T-helper 2 cell treated with Interferon-gamma antibody and Interleukin-4, amounts not matched to agents 100 ng/mL and 5 ng/mL, for 36 hours (primary cell): ENCODE data around the gene KCNE4. TPM values are rescaled to one million over a fixed set of nuclear protein-coding genes. Genes with fewer than 3 reads are reported as not detected.
"Not testable (repeated sequence)": the region's sequence is repeated elsewhere in the genome, so short reads cannot be mapped to it uniquely, and the experiment has no call there.

Experiments used
- intact Hi-C: fragments of 100-400 bp; cut with micrococcal nuclease; formaldehyde crosslinking; loops from one replicate; pipeline ENCODE4 v1.15.1; 2023
- total RNA-seq: library from RNA; stranded (reverse); gene quantifications from 2 replicates; pipeline ENCODE4 v1.2.3, GENCODE V29; 2022

The KCNE4 gene
- total RNA-seq, 1 donor from 2014 or later = not detected

DNA sequence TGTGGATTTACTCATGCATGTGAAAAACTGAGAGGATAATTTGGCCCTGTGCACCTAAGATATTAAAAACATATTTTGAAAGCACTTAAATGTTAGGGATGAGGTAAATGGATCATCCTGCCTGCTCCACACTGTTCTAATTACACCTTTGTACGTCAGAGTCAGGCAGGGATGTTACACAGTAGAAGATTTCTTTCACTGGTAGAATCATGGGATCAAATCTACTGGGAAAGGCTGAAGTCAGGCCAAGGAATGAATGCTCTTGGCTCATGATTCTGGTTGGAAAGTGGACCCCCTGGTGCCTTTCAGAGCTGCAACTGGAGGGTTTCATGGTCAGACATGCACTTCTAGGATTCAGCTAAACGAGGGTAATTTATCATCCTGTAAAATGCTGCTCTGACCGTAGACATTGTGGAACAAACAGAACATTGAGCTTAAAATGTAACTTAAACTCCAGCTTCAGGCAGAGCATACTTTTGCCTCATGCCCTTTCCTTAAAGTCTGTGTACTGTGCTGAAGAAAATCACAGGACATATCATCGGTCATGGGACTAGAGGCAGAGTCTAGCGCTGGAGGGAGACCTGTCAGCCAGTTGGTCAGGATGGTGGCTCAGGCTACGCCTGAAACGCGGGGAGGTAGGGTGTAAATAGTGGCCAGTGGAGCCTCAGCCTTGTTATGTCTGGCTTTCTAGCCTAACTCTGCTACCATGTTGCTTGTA, 4.9 kb downstream of the KCNE4 start:
- intact Hi-C loops = no loop called here

DNA sequence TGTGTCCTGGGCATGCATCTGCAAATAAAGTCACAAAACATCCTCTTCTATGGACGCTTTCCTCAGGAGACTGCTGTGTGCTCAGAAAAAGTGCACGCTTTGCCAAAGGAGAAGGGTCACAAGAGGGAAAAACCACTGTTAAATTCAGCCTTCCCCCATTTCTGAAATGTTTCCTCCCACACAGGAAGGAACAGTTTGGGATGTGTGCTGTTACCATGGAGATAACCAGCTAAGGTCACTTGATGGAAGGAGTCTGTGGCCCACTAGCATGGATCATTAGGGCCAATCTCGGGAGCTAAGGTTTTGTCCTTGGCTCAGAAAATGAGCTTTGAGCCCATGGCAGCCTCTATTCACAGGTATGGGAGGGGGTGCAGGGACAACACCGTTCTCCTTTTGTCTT, 5.6 kb downstream of the KCNE4 start:
- intact Hi-C loops = no loop called here

DNA sequence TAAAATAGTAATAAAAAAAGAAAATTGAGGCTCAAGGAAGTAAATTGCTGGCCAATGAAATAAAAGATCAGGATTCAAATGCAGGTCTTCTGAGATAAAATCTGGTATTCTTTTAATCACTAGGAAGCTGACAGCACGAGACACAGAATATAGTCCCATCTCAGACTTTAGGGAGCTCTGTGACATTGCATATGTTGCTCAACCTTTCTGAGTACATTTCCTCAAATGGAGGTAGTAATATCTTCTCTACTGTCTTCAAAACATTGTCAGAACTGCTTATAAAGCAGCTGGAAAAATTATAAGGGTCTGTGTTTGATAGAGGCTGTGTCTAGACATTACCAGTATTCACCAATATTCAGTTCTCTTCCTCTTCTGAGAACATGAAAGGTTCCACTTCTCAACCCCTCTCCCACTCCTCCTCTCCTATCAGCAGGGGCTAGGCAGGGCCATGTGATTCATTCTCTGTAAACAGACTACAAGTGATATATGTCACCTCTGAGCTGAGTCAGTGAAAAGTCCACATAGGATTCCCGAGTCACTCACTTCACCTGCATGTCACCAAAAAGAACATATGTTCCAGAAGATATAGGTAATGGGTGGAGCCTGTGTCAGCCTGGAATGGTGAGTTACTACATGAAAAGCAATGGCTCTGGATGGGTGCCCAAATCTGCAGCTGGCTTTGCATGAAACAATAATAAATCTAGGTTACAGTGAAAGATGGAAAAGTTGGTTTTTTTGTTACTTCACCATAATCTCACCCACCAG, 7.1 kb downstream of the KCNE4 start:
- intact Hi-C loops = no loop called here

DNA sequence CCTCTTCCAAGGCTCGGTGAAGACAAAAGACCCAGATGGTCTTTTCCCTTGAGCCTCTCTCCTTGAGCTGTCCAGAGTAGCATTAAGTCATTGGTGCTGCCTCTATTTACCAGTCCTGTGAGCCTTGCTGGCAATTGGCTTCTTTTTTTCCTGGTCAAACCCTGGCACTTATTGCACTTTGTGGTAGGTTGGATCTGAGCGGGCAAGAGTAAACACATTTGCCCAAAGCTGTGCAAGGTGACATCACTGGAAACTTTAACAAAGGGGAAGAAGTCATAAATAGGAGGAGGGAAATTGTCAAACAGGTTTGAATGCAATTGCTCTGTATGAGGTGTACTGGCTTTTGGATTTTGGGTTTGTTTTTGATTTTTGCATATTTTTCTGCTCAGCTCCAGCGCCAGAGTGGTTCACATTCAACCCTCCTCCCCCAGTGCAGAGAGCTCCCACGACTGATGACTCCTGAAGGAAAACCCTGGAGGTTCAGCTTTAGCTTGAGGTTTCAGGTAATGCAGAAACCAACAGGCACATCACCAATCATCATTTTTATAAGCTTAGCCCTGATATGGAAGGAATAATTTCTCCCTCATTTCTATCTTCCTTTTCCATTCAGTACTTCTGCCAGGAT, 8.3 kb downstream of the KCNE4 start:
- intact Hi-C loops = no loop called here

DNA sequence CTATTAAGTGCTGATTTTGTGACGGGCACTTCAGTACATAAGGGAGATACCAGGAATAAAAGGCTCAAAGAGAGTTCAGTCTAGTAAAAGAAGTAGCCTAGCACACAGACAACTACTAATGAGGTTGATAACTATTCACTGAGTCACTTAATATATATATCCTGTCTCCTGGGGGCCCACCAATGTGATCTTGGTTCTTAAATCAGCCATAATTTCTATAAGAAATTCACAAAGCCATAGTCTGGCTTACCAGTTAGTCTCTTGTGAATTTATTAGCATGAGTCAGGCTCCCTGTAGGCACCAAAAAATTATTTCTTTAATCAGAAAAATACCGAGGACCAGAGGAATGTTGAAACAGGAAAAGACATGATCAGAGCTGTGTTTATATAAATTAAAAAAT, 10.4 kb downstream of the KCNE4 start:
- intact Hi-C loops = no loop called here

DNA sequence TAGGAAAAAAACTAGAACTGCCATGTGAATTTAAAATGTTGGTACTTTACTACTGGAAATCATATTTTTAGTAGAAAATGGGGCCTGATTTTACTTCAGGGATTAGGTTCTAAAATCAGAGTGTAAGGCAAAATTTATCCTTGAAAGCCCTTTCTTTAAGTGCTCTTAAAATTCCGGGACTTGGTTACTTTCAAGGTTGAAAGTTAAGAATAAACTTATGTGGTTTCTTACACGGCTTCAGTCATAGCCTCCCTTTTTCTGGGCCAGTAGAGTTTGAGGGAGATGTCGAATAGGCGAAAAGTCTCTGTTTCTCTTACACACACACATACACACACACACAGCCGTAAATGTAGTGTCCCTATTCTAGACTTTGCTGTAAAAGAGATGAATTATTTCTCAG, 13.1 kb downstream of the KCNE4 start:
- intact Hi-C loops = no loop called here

DNA sequence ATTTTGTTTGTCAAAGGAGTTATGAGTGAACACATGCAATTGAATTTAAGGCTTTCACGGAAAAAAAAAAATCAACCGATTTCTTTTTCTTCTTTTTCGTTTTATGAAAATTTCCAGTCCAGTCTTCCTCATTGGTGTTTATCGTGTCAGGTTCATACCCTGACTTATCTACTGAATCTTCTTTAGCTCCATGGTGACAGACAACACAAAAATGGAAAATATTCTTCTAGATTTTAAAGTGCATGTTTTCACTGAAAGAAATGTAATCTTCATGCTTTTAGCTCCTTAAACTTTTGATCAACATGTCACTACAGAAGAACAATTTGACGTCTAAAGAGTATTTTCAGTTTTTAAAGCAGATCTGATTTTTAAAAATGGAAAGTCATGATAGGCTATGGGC, 14.7 kb downstream of the KCNE4 start:
- intact Hi-C loops = no loop called here

DNA sequence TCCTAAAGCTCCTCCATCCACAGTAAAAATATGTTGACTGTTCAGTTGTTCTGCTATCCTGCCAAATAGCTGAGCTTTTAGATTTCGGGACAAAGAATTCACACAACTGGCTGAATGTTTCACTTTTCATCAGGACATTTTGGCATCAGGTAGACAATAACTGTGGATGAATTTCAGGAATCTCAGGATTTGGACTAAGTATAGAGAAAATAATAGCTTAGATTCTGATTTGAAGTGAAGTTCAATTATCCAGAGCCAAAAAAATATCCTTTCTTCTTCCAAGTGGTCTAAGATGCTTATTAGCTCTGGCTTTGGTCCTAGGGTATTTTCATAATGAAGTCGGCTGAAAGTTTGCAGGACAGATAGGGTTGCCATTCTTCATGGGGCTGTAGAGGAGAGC, 16.1 kb downstream of the KCNE4 start:
- intact Hi-C loops = no loop called here

DNA sequence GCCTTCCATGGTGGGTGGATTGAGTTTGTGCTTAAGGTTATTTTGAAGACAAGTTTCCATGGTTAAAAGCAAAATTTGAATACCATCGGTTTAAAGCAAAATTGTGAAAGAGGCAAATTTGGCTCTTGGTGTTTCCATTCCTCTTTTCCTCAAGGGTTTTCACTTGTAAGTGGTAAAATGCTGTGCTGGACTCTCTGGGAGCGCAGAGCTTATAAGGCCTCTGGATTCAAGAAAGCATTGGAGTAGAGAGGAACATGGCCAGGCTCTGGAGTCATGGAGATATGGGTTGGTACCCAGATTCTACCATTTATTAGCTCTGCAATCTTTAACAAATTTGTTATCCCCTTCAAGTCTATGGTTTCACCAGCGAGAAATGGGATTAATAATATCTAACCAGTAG, 17.5 kb downstream of the KCNE4 start:
- intact Hi-C loops = no loop called here

DNA sequence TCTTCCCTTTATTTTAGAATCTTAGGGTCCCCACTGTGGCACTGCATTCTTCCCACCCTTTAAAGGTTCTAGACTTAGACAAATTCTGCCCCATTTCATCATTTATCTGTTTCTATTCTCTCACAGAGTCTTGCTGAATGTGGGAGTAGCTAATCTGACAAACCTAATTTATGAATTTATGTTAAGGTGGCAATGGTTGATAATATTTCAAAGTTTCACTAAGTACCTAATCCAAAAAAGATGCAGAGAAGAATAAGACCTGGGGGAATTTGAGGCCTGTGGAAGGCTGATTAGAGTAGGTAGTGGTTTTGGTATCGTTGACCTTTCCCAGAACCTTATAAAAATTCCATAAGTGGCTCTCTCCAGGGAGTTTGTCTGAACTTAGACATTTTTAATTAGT, 18.0 kb downstream of the KCNE4 start:
- intact Hi-C loops = no loop called here

DNA sequence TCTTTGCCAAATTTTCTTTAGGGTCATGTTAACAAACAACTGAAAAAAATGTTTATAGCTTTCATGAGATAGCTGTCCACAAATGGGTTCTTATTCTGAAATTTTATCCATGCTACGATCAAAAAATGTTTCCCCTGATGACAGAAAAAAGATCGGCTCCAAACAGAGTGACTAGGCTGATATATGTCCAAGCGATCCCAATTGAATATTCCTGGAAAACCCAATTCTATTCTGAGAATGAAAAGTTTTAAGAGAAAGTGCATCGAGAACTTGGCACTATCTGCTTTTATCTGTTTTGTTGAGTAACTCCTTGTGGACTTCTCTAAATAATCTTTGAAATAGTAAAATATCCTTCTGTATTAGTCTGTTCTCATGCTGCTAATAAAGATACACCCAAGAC, 19.1 kb downstream of the KCNE4 start:
- intact Hi-C loops = no loop called here

DNA sequence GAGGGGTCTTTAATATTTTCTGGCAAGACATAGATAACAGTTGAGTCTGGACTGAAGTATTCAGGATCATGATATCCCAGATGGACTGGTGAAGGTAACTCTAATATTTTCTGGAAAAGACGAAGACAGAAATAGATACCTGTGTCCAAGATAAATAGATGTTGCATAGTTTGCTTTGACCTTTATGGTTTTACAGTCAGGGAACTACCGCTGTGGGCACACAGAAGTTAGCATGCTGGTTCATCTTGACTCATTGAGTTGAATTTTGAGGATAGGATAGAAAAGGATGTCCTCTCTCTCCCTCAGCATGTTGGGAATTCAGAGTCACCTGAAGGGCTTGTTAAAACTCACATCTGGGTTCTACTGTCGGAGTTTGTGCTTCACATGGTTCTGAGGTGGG, 20.8 kb downstream of the KCNE4 start:
- intact Hi-C loops = no loop called here

DNA sequence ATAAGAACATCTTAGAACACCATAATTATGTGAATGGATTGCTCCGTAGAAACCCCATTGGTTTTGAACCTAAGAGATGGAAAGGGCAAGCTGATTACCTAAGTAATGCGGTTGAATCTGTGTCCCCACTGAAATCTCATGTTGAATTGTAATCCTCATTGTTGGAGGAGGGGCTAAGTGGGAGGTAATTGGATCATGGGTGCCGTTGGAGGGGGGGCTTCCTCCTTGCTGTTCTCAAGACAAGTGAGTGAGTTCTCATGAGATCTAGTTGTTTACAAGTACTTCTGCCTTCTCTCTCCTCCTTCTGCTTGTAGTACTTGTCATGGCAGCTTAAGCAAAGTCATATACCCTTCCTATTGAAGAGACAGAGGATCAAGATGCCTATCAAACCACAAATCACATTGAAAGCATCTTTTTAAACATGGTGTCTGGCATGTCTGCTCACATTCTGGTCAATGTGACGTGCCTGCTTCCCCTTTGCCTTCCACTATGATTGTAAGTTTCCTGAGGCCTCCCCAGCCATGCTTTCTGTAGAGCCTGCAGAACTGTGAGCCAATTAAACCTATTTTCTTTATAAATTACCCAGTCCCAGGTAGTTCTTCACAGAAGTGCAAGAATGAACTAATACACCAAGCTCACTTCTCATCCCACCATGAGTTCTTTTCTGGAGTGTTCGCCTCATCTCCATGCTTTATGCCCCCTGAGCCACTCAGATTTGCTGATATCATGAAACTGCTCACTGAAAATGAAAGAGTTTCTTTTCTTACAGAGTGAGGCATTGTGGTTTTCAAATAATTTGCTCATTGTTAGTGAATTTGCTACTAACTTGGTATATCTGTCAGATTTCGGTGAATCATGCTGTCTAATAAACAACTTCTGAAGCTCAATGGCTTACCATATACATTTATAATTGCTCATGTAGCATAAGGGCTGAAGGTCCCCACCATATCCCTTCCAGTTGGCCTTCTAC, 23.6 kb downstream of the KCNE4 start:
- intact Hi-C loops = no loop called here

DNA sequence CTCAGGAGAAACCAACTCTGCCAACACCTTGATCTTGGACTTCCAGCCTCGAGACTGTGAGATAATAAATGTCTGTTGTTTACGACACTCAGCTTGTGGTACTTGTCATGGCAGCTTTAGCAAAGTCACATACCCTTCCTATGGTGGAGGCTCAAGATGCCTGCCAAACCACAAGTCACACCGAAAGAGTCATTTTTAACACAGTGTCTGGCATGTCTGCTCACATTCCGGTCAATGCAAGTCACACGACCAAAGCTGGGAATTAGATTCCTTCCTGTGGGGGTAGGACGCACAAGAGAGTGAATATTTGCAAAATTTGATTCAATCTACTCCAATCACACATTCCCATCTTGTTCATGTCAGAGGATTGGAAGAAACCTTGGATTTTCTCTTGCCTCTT, 24.6 kb downstream of the KCNE4 start:
- intact Hi-C loops = no loop called here

DNA sequence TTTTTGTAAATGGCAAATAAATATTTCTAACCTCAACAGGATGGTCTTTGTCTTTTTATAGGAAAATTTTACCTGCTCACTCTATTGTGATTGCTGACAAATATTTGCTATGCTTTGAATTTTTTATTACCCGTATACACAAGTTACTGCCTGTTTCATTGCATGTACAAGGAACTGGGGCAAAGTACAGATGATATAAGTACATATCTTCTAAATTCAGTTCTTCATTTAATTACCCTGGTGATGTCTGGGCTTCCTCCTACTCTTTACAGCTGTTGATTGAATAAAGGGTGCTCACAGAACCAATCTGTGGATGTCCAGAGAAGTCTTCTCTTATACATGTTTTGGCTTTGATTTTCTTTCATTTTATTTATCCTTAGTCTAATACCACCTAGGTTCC, 26.5 kb downstream of the KCNE4 start:
- intact Hi-C loops = no loop called here

DNA sequence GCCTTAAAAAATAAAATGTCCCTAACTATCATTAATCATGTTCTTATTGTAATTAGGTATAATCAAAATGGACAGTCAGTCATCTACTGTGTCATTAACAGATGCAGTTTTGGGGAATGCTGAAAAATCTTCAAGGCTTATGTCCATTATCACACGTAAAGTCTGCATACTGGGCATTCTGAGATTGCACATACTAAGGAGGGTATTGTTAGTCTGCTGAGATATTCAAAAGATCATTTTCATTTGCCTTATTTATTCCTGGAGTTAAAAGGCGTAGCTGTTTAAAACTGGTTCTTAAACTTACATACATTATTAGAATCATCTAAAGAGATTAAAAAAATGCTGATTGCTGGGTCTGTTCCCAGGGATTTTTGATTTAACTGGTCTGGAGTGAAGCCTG, 27.4 kb downstream of the KCNE4 start:
- intact Hi-C loops = no loop called here

DNA sequence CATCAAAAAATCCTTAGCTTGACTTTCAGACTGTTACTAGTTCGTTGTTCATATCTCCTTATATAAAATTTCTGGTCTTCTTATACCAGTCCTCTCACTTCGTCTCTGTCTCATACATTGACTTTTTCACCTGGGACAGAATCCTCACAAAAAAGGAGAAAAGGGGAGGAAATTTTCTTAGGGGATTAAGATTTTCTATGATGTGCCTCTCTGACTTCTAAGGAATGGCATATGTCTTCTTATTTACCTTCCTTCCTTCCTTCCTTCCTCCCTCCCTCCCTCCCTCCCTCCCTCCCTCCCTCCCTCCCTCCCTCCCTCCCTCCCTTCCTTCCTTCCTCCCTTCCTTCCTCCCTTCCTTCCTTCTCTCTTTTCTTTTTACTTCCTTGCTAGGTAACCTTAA, 27.9 kb downstream of the KCNE4 start:
- intact Hi-C loops = no loop called here

DNA sequence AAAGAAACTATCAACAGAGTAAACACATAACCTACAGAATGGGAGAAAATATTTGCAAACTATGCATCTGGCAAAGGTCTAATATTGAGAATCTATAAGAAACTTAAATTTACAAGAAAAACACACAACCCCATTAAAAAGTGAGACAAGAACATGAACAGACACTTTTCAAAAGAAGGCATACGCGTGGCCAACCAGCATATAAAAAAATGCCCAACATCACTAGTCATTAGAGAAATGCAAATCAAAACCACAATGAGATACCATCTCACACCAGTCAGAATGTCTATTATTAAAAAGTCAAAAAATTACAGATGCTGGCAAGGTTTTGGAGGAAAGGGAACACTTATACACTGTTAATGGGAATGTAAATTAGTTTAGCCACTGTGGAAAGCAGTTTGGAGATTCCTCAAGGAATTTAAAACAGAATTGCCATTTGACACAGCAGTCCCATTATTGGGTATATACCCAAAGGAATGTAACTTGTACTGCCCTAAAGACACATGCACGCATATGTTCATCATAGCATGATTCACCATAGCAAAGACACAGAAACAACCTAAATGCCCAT, 28.9 kb downstream of the KCNE4 start:
- intact Hi-C loops = not testable (repeated sequence)

DNA sequence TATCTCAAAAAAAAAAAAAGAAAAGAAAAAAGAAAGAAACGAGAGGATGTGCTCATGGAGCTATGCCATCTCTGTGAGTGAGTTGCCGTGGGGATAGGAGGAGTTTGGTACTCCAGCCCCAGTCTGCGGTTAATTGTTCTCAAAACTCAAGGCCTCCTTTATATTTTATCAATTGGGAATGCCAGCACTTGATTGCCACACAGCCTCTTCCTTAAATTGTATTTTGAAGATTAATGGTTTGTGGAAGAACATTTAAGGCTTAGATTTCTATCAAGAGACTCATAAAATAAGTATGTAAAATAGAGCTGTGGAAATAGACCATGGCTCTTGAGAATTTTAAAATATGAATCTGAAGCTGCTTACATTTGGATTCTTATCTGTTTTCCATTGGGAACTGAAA, 29.8 kb downstream of the KCNE4 start:
- intact Hi-C loops = no loop called here

DNA sequence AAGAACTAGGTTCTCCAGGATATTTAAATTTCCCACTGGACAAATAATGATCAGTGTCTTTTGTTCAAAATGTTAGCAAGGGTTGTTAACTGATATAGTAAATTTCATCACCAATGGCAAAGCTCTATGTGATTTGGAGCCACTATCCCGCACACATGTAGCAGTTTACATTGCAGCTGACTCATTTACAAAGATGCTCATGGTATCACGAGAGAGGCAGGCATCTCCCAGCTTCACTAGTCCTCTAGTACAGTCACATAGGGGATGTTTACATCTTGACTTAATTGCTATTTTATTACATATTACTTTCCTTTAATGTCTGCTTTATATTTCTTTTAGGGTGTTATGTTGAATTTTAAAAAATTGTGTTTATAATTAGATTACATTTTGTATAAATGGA, 30.7 kb downstream of the KCNE4 start:
- intact Hi-C loops = no loop called here

DNA sequence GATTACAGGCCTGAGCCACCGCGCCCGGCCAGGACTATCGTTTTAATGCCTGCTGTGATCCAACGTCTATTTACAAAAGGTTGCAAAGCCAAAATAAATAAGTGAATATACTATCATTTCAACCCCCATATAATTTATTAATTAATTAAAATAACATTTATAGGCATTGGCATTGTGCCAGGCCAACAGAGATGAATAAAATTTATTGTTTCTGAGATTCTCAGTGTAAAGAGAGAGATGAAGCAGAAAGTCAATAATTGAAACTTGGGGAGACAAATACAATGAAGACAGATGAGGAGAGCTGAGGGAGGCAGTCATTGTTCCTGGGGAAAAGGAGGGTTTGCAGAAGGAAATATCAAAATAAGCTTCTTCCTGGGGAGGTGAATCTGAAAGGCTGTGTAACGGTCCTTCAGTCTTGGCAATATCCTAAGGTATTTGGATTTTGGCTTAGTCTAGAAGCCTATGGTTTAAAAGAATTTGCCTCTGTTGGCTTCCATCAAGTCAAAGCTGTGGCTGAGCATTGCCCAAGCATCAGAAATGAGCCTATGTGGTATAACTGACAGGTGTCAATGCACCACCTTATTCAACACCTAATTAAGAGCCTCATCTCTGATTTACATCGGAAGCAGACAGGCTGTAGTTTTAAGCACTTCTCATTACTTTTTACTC, 31.5 kb downstream of the KCNE4 start:
- intact Hi-C loops = no loop called here
